Stimulated activated CD4-positive, alpha-beta T cell treated with anti-CD3 and anti-CD28 coated beads, TNF-alpha, amount 100 ng/mL, for 4 hours (primary cell): ENCODE data around the gene NR3C2.
A peak's percentile ranks its signal among the peaks of the same experiment; 100 is the strongest.

Experiments
- DNase-seq, 3 experiments: peaks; one replicate each; pipeline ENCODE4 v3.0.0-alpha.2; 2020; ENCODE audit warnings: low read depth in 3 of 3

Gene NR3C2

GRCh38 chr4:148441986-148442831 is at the start of gene NR3C2:
Gene NR3C2, minus strand, starts transcription at chr4:148442414.
- DNase-seq: peak; percentile 86 to 95 (median 92)

- no peak for DNase-seq
Measured at GRCh38 chr4:148487181-148487580, 45.0 kb upstream of the NR3C2 start.

- no peak for DNase-seq
Measured at GRCh38 chr4:148481636-148482035, 39.4 kb upstream of the NR3C2 start.

DNA sequence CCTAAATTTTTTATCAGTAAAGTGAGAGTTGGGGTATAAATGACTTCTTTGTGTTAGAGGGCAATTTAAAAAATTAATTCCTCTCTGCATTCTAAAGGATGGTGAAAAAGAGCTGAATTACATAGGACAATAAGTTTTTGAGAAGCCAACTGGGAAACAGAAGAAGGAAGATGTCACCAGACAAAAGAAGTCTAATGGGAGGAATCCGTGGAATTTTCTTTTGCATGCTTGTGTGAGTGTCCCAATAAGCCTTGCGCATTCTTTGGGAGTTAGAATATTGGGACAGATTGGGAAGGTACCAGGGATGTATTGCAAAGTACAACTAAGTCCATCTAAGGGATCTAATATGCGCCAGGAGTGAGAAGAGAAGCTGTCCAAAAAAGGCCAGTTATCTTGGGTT is 35.1 kb upstream of the NR3C2 start:
- DNase-seq: no peak

GRCh38 chr4:148469938-148470337 is 27.7 kb upstream of the NR3C2 start:
- no peak for DNase-seq

- no peak for DNase-seq
Measured at GRCh38 chr4:148454835-148455234, 12.6 kb upstream of the NR3C2 start.

DNA sequence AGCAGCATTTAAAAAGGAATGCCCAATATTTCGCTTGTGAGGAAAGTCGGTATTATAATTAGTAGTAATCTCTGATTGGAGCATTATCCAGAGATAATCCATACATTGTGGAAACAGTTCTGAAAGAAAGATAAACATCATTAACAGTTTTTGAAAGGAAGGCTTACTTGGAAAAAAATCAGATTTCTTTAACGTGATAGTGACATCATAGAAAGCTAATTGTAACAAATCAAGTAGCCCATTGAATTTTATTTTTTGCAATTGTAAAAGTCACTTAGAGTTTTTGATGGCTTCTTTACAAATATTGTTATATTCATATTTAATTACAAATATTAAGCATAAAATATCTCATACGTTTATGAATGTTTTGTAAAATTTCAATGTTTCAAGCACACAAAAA is 11.6 kb upstream of the NR3C2 start:
- no peak for DNase-seq

DNA sequence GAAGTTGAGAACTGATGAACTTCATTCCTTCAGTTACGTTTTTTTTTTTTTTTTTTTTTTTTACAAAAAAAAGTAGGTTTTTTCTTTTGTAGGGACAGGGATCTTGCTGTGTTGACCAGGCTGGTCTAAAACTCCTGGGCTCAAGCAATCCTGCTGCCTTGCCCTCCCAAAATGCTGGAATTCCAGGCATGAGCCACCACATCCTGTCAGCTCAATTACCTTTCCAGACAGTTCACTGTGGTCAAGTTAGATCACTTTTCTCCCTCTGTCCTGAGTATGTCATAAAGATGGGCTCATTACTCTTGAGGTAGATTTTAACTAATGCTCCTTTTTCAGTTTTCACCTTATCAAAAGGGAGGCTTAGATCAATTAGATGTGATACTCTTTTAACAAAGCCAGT is 10.8 kb upstream of the NR3C2 start:
- DNase-seq: no peak

- DNase-seq: no peak
Measured at GRCh38 chr4:148449921-148450320, 7.7 kb upstream of the NR3C2 start.

DNA sequence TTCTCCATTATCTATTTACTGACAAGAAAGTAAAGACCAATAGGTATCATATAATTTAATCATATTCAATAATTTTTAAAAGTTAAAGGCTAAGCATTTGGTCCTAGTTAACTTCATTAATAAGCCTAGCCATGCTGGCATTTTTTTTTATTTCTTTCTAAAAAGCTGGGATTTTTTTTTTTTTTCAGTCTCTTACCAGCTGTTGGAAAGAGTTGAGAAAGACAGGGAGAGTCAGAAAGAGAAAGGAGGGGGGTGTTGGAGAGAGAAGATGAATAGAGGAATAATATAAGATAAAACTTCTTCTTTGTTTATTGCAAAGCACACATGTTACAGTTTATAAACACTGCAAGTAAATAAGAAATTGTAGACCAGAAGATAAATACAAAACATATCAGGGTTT is 5.9 kb upstream of the NR3C2 start:
- DNase-seq: no peak

GRCh38 chr4:148447681-148448080 is 5.5 kb upstream of the NR3C2 start:
- DNase-seq: peak in 2 of 3 experiments; percentile 2 to 25

- DNase-seq: no peak
Measured at GRCh38 chr4:148445860-148446330, 3.7 kb upstream of the NR3C2 start.

DNA sequence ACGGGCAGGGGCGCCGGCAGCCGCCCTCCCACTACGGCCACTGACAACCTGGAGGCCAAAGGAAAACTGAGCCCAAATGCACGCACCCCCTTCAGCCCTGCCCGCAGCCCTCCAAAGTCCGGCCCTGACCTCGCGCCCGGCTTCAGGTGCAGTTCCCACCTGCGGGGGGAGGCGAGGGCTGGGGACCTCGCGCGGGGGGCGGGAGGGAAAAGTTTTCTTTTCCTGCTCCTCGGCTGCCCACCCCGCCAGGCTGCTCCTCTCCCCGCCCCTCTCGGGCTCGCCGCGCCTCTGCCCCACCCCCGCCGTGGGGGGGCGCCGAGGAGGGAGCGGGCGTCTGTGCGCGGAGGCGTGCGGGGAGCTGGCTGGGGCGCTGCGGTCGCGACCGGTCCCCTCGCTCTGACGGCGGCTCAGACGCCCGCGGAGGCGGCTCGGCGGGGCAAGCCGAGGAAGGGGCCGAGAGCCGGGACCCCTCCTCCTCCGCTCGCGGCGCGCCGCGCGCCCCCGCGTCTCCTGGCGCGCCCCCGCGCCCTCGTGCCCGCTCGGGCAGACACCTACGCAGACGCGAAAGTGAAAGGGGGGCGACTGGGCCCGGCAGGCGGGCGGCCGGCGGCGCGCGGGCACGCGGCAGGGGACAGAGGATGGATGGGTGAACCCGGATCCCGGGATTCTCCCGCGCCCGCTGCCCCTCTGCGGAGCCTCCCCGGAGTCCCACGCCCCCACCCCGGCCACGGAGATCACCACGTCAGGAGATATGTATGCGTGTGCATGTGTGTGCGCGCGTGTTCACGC is 3.1 kb upstream of the NR3C2 start:
- DNase-seq: peak; percentile 47 to 72 (median 60)

GRCh38 chr4:148444296-148445070 is 2.3 kb upstream of the NR3C2 start:
- DNase-seq: peak; percentile 21 to 26 (median 23)

DNA sequence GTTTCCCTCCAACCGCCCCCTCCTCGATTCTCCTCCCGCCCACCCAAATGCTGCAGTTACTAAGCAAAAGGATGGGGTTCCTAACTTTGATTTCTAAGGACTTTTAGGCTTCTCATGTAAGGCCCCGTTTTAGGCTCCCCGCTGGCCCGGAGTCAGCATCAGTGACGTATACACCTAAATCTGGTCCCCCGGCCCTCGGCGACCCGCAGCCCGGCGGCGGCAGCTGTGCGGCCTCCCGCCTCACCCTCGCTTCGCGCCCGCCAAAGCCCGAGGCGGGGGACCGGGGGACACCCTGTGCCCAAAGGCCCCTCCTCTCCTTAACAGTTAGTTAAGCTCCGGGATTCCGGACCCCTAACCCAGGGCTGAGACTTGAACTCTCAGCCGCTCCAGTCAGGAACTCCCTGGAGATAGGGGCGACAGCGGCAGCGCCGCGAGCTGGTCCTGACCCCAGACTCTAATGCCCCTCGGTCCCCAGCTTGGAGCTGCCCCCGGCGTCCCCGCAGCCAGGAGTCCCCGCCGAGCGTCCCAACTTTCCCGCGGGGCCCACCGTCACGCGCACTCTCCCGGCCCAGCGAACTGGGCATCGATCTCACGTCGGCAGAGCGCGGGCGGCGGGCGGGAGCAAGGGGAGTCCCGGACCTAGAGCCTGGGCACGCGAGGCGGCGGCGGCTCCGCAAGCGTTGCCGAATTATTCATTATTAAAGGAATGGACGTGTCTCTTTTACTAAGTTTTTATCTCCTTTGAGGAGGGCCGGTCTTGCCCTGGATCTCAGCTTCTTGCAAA is 1.5 kb upstream of the NR3C2 start:
- DNase-seq: peak; percentile 5 to 28 (median 9)

- DNase-seq: no peak
Measured at GRCh38 chr4:148442832-148443511, 758 bp upstream of the NR3C2 start.

DNA sequence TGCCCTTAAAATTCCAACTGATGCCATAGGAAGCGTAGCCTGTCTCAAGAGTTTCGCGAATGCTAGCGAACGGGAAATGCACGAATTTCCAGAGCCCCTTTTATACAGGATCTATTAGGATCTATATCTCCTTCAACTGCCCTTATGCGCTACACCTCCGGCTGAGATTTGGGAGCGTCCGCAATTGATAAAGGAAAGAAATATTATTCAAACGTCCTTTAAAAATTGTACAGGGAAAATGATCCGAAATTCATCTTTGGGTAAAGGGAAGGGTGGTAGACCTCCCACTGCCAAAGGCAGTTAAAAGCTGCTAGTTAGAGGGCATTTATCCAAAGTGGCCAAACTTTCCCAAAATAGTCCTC is 609 bp downstream of the NR3C2 start:
- no peak for DNase-seq

- no peak for DNase-seq
Measured at GRCh38 chr4:148438047-148438446, 4.2 kb downstream of the NR3C2 start.

GRCh38 chr4:148437439-148437838 is 4.8 kb downstream of the NR3C2 start:
- no peak for DNase-seq

- DNase-seq: no peak
Measured at GRCh38 chr4:148436512-148436911, 5.7 kb downstream of the NR3C2 start.
